Endothelial cell of umbilical vein (primary cell): ENCODE measurements around the gene MED27. TPM values are rescaled to one million over a fixed set of nuclear protein-coding genes. Genes with fewer than 3 reads are reported as not detected.

Source experiments
- BruUV-seq: library from RNA; stranded (reverse); fragments of 400-500 nt; replicated peaks from 2 replicates; lab custom pipeline; 2021; lab: Mats Ljungman, UMichigan
- CTCF ChIA-PET: fragments of 300-600, 350-600 bp; sonication (Branson Sonifier 250); formaldehyde crosslinking; loops from one replicate; lab custom pipeline; 2021; ENCODE audit warnings: antibody characterized with exemption, inconsistent platforms; lab: Charles Lee
- POLR2A ChIA-PET: fragments of 300-600, 350-600 bp; sonication (Branson Sonifier 250); formaldehyde crosslinking; loops from one replicate; lab custom pipeline; 2021; ENCODE audit warnings: antibody characterized with exemption, inconsistent platforms; lab: Charles Lee
- DNase-seq: peaks from one replicate; pipeline ENCODE4 v3.0.0-alpha.2; 2011; ENCODE audit warnings: low read depth, low spot score
- FAIRE-seq: peaks from 2 replicates; lab custom pipeline; 2011; peaks lifted over from hg19 to GRCh38; lab: Jason Lieb, UNC
- H2AFZ ChIP-seq: 2 replicates; pipeline ENCODE4 v1.6.0; 2012; ENCODE audit warnings: low read depth, low read length, control low read depth, inconsistent platforms
- H3K27ac ChIP-seq: 2 replicates; pipeline ENCODE4 v1.5.1; 2011; ENCODE audit warnings: low read depth, mild to moderate bottlenecking, control low read depth, low read length, moderate library complexity; ENCODE audit not compliant: insufficient read depth
- H3K27me3 ChIP-seq, 2 experiments: 2 replicates each; pipeline versions ENCODE4 v1.6.0 to v1.6.1; 2011; ENCODE audit warnings: low read length in 2 of 2, mixed read lengths in 1 of 2; ENCODE audit not compliant: control insufficient read depth in 2 of 2, insufficient read depth in 2 of 2
- H3K36me3 ChIP-seq, 2 experiments: 2 replicates in 1 of 2; 3 replicates in 1 of 2; pipeline ENCODE4 v1.5.1; 2011; ENCODE audit warnings: low read length in 2 of 2, mild to moderate bottlenecking in 1 of 2, moderate library complexity in 1 of 2; ENCODE audit not compliant: control insufficient read depth in 2 of 2, insufficient read depth in 2 of 2; ENCODE audit errors: extremely low read depth in 1 of 2
- H3K4me1 ChIP-seq: 3 replicates; pipeline ENCODE4 v1.5.1; 2011; ENCODE audit warnings: mild to moderate bottlenecking, low read length; ENCODE audit not compliant: control insufficient read depth, insufficient read depth; ENCODE audit errors: extremely low read depth
- H3K4me2 ChIP-seq: 2 replicates; pipeline ENCODE4 v1.6.1; 2011; ENCODE audit warnings: low read length, control low read depth, mixed read lengths; ENCODE audit not compliant: insufficient read depth
- H3K4me3 ChIP-seq, 3 experiments: fragments of 200-600 bp in 1 of 3; sonication (generic), shearing (Covaris generic) in 1 of 3; replicated peaks in 1 of 3; 2 replicates each; pipeline ENCODE4 v1.5.1; 2011 to 2016; ENCODE audit warnings: control low read depth in 3 of 3, low read length in 3 of 3, mild to moderate bottlenecking in 2 of 3, inconsistent platforms in 1 of 3, low read depth in 1 of 3, moderate library complexity in 1 of 3; ENCODE audit not compliant: insufficient read depth in 1 of 3
- H3K79me2 ChIP-seq: 2 replicates; pipeline ENCODE4 v1.6.0; 2012; ENCODE audit warnings: low read length, inconsistent platforms; ENCODE audit not compliant: control insufficient read depth, insufficient read depth
- H3K9ac ChIP-seq: replicated peaks from 2 replicates; pipeline ENCODE3; 2011; ENCODE audit warnings: low read length, control low read depth; ENCODE audit not compliant: insufficient read depth; ENCODE audit errors: extremely low read depth
- H3K9me1 ChIP-seq: replicated peaks from 3 replicates; pipeline ENCODE4 v1.6.0; 2011; ENCODE audit warnings: mild to moderate bottlenecking, low read length; ENCODE audit not compliant: control insufficient read depth, insufficient read depth; ENCODE audit errors: extremely low read depth
- H3K9me3 ChIP-seq: replicated peaks from 2 replicates; pipeline ENCODE4 v1.5.1; 2012; ENCODE audit warnings: low read length, inconsistent platforms; ENCODE audit not compliant: control insufficient read depth, insufficient read depth
- H4K20me1 ChIP-seq: replicated peaks from 2 replicates; pipeline ENCODE3; 2011; ENCODE audit warnings: mild to moderate bottlenecking, low read length; ENCODE audit not compliant: control insufficient read depth, insufficient read depth; ENCODE audit errors: extremely low read depth
- CTCF ChIP-seq, 2 donors: IDR thresholded peaks; 1 replicate in 1 of 2; 2 replicates in 1 of 2; pipeline ENCODE4 v1.5.1; 2011; ENCODE audit warnings: low read length in 2 of 2, mild to moderate bottlenecking in 2 of 2, moderate library complexity in 2 of 2, control low read depth in 1 of 2, inconsistent platforms in 1 of 2, low read depth in 1 of 2; ENCODE audit not compliant: insufficient read depth in 1 of 2; ENCODE audit errors: extremely low read depth in 1 of 2
- EZH2 ChIP-seq: IDR thresholded peaks from 2 replicates; pipeline ENCODE4 v1.6.1; 2012; ENCODE audit warnings: borderline replicate concordance, low read depth, mild to moderate bottlenecking, moderate library complexity, low read length, inconsistent platforms; ENCODE audit not compliant: severe bottlenecking
- FOS ChIP-seq: IDR thresholded peaks from 2 replicates; pipeline ENCODE4 v1.6.1; 2011; ENCODE audit warnings: mild to moderate bottlenecking, low read length, moderate library complexity, borderline replicate concordance; ENCODE audit not compliant: insufficient read depth
- GATA2 ChIP-seq: IDR thresholded peaks from 2 replicates; pipeline ENCODE4 v1.7.0; 2011; ENCODE audit warnings: low read depth, mild to moderate bottlenecking, moderate library complexity, mixed read lengths, low read length; ENCODE audit not compliant: insufficient read length, insufficient read depth
- JUN ChIP-seq: IDR thresholded peaks from 2 replicates; pipeline ENCODE4 v1.6.1; 2011; ENCODE audit warnings: borderline replicate concordance, low read depth; ENCODE audit not compliant: insufficient read length, insufficient read depth
- POLR2A ChIP-seq: IDR thresholded peaks from 2 replicates; pipeline ENCODE4 v1.6.1; 2012; ENCODE audit warnings: low read depth, mild to moderate bottlenecking, control low read depth, low read length
- dilution Hi-C: fragments of 300-500 bp; cut with MboI; formaldehyde crosslinking; loops from one replicate; pipeline ENCODE4 v1.15.0; 2019; ENCODE audit warnings: low sequenced_read_pairs; ENCODE audit not compliant: extremely low pct_ligation_motif_present
- intact Hi-C: fragments of 100-400 bp; cut with micrococcal nuclease; formaldehyde crosslinking; loops from one replicate; pipeline ENCODE4 v1.10.0; 2022
- polyA plus RNA-seq, 4 experiments: library from polyadenylated mRNA; depleted of rRNA in 3 of 4; stranded (reverse) in 3 of 4; unstranded in 1 of 4; fragments of >200 nt; gene quantifications; 2 replicates each; pipeline versions ENCODE4 v1.2.1 to v1.2.3, GENCODE V29; 2011 to 2012; ENCODE audit warnings: missing spikeins in 1 of 4
- total RNA-seq: library from RNA; stranded (reverse); gene quantifications from 2 replicates; pipeline ENCODE4 v1.2.3, GENCODE V29; 2021

Gene MED27
- total and polyA plus RNA-seq, 2 donors (not counting 3 experiments of a cell fraction or from before 2014, with no cell fraction given), result 27.9 to 47.8 TPM

GRCh38 chr9:131892162-131892707, 187.4 kb downstream of the MED27 start:
- FAIRE-seq (no peak), DNase-seq (no peak)
- Histone ChIP-seq H3K4me1 (no peaks in the 10 kb centered on the region), H3K4me2 (no peak overlapping the region), H3K4me3 (no peak overlapping the region), H3K9me3 (no peaks in the 10 kb centered on the region), H3K27ac (no peak overlapping the region), H3K9ac (no peak overlapping the region), H4K20me1 (no peaks in the 10 kb centered on the region), H3K27me3 (no peaks in the 10 kb centered on the region), H3K79me2 (no peaks in the 10 kb centered on the region), H3K36me3 (no peaks in the 10 kb centered on the region), H2AFZ (no peak overlapping the region), H3K9me1 (no peaks in the 10 kb centered on the region)
- BruUV-seq, result no TSS peak
- intact Hi-C loops (no loop called here), dilution Hi-C loops (loop anchor here (10.0 kb wide), 1 partner anchor 87 kb away; no protein-coding TSS in a partner anchor)
- CTCF ChIA-PET, result no interaction called here
- POLR2A ChIA-PET, result no interaction called here
- TF ChIP-seq JUN (peak; percentile 22), POLR2A (no peak)

GRCh38 chr9:131891598-131891997, 188.1 kb downstream of the MED27 start:
- H3K36me3 ChIP-seq, result no peaks in the 10 kb centered on the region
- intact Hi-C loops (no loop called here), dilution Hi-C loops (loop anchor here (10.0 kb wide), 1 partner anchor 87 kb away; no protein-coding TSS in a partner anchor)
- no peaks in the 10 kb centered on the region for H4K20me1 ChIP-seq
- no peak overlapping the region for H3K4me3 ChIP-seq
- H2AFZ ChIP-seq, result no peak overlapping the region
- no peaks in the 10 kb centered on the region for H3K9me3 ChIP-seq
- H3K79me2 ChIP-seq, result no peaks in the 10 kb centered on the region
- no peak overlapping the region for H3K27ac ChIP-seq
- no peak for TF ChIP-seq JUN
- TF ChIP-seq CTCF (IDR thresholded peaks at IDR 0.05; ENCODE audit: extremely low read depth in 1 of 2, insufficient read depth in 1 of 2, low read depth in 1 of 2, low read length in 2 of 2), result no peak
- no peak for TF ChIP-seq EZH2
- no peak for TF ChIP-seq FOS
- no peak for TF ChIP-seq GATA2
- FAIRE-seq (no peak), DNase-seq (no peak)
- no peaks in the 10 kb centered on the region for H3K4me1 ChIP-seq
- ChIA-PET CTCF (no interaction called here), POLR2A (no interaction called here)
- H3K9ac ChIP-seq, result no peak overlapping the region
- H3K9me1 ChIP-seq, result no peaks in the 10 kb centered on the region
- BruUV-seq, result no TSS peak
- no peak overlapping the region for H3K4me2 ChIP-seq
- no peaks in the 10 kb centered on the region for H3K27me3 ChIP-seq
